IMR-90 (cell line): Measurements from ENCODE around the gene CIITA. TPM values are rescaled to one million over a fixed set of nuclear protein-coding genes. Genes with fewer than 3 reads are reported as not detected.

Source experiments
- ATAC-seq: fragments of 200-7000 bp; cut with Tn5 transposase; 2 replicates; pipeline ENCODE4 v1.9.1; 2020; ENCODE audit warnings: low read depth, mild to moderate bottlenecking, moderate library complexity
- BruUV-seq: library from RNA; stranded (reverse); fragments of 400-500 nt; replicated peaks from 2 replicates; lab custom pipeline; 2021; lab: Mats Ljungman, UMichigan
- CTCF ChIA-PET: fragments of 300-600 bp; formaldehyde crosslinking; extraction: SDS; loops from one replicate; lab custom pipeline; 2021; ENCODE audit warnings: antibody characterized with exemption; lab: Yijun Ruan, JAX
- POLR2A ChIA-PET: fragments of 300-600 bp; sonication (Branson Sonifier 250); formaldehyde crosslinking; loops from one replicate; lab custom pipeline; 2022; ENCODE audit warnings: antibody characterized with exemption; ENCODE audit not compliant: unreplicated experiment; lab: Charles Lee
- DNase-seq: peaks from one replicate; pipeline ENCODE4 v3.0.0; 2013
- H2AFZ ChIP-seq: replicated peaks from 2 replicates; pipeline ENCODE3; 2013; ENCODE audit warnings: low read length, mild to moderate bottlenecking; ENCODE audit not compliant: poor library complexity
- H2AK5ac ChIP-seq: 2 replicates; pipeline ENCODE4 v1.6.1; 2013; ENCODE audit warnings: low read depth, low read length, inconsistent platforms
- H2AK9ac ChIP-seq: replicated peaks from 2 replicates; pipeline ENCODE3; 2013; ENCODE audit warnings: mild to moderate bottlenecking, low read depth, low read length, moderate library complexity; ENCODE audit not compliant: poor library complexity
- H2BK120ac ChIP-seq: 2 replicates; pipeline ENCODE4 v1.6.1; 2013; ENCODE audit warnings: low read depth, low read length, inconsistent platforms
- H2BK15ac ChIP-seq: 3 replicates; pipeline ENCODE4 v1.6.1; 2013; ENCODE audit warnings: low read depth, low read length, inconsistent platforms
- H2BK20ac ChIP-seq: 2 replicates; pipeline ENCODE4 v1.6.1; 2013; ENCODE audit warnings: low read depth, mild to moderate bottlenecking, inconsistent platforms, low read length, moderate library complexity
- H2BK5ac ChIP-seq: 2 replicates; pipeline ENCODE4 v1.6.1; 2013; ENCODE audit warnings: mild to moderate bottlenecking, low read depth, low read length, inconsistent platforms; ENCODE audit not compliant: poor library complexity, severe bottlenecking
- H3K14ac ChIP-seq: replicated peaks from 2 replicates; pipeline ENCODE4 v1.6.1; 2013; ENCODE audit warnings: low read depth, low read length, inconsistent platforms
- H3K18ac ChIP-seq: 2 replicates; pipeline ENCODE4 v1.6.1; 2013; ENCODE audit warnings: low read depth, low read length, control low read depth
- H3K23ac ChIP-seq: 2 replicates; pipeline ENCODE4 v1.6.1; 2013; ENCODE audit warnings: low read depth, low read length, inconsistent platforms
- H3K27ac ChIP-seq: 2 replicates; pipeline ENCODE4 v1.5.1; 2013; ENCODE audit warnings: mild to moderate bottlenecking, control low read depth, low read length; ENCODE audit not compliant: insufficient read depth
- H3K27me3 ChIP-seq: 2 replicates; pipeline ENCODE4 v1.6.1; 2013; ENCODE audit warnings: low read length; ENCODE audit not compliant: control insufficient read depth, insufficient read depth
- H3K36me3 ChIP-seq: 2 replicates; pipeline ENCODE4 v1.6.1; 2013; ENCODE audit warnings: low read length, mixed read lengths; ENCODE audit not compliant: control insufficient read depth, insufficient read depth
- H3K4ac ChIP-seq: 2 replicates; pipeline ENCODE4 v1.6.1; 2013; ENCODE audit warnings: low read depth, low read length, inconsistent platforms
- H3K4me1 ChIP-seq: 2 replicates; pipeline ENCODE4 v1.6.1; 2013; ENCODE audit warnings: low read length, mixed read lengths; ENCODE audit not compliant: control insufficient read depth, insufficient read depth
- H3K4me2 ChIP-seq: 2 replicates; pipeline ENCODE4 v1.6.1; 2013; ENCODE audit warnings: low read depth, mild to moderate bottlenecking, control low read depth, low read length, moderate library complexity
- H3K4me3 ChIP-seq: 2 replicates; pipeline ENCODE4 v1.5.1; 2013; ENCODE audit warnings: low read depth, mild to moderate bottlenecking, control low read depth, low read length, moderate library complexity; ENCODE audit not compliant: insufficient read depth
- H3K56ac ChIP-seq: 2 replicates; pipeline ENCODE4 v1.6.1; 2013; ENCODE audit warnings: low read length, inconsistent platforms; ENCODE audit not compliant: insufficient read depth; ENCODE audit errors: extremely low read depth
- H3K79me1 ChIP-seq, 2 experiments: 2 replicates each; pipeline ENCODE4 v1.6.1; 2013; ENCODE audit warnings: low read length in 2 of 2, inconsistent platforms in 1 of 2, low read depth in 1 of 2
- H3K9ac ChIP-seq: 2 replicates; pipeline ENCODE4 v1.6.1; 2013; ENCODE audit warnings: low read depth, low read length, control low read depth
- H3K9me1 ChIP-seq: 2 replicates; pipeline ENCODE4 v1.6.1; 2013; ENCODE audit warnings: low read length, inconsistent platforms; ENCODE audit not compliant: insufficient read depth
- H3K9me3 ChIP-seq: 2 replicates; pipeline ENCODE4 v1.6.1; 2013; ENCODE audit warnings: low read length; ENCODE audit not compliant: control insufficient read depth, insufficient read depth
- H4K20me1 ChIP-seq: 2 replicates; pipeline ENCODE4 v1.6.1; 2013; ENCODE audit warnings: low read length, inconsistent platforms; ENCODE audit not compliant: insufficient read depth
- H4K5ac ChIP-seq: 2 replicates; pipeline ENCODE4 v1.6.1; 2013; ENCODE audit warnings: mild to moderate bottlenecking, low read depth, low read length, control low read depth
- H4K8ac ChIP-seq, 2 experiments: 2 replicates each; pipeline ENCODE4 v1.6.1; 2013; ENCODE audit warnings: low read depth in 2 of 2, low read length in 2 of 2, control low read depth in 1 of 2, inconsistent platforms in 1 of 2
- H4K91ac ChIP-seq: 2 replicates; pipeline ENCODE4 v1.6.1; 2013; ENCODE audit warnings: low read depth, low read length, inconsistent platforms; ENCODE audit not compliant: insufficient read depth
- BHLHE40 ChIP-seq: fragments of 150-350 bp; IDR thresholded peaks from 2 replicates; pipeline ENCODE4 v1.6.1; 2016; ENCODE audit warnings: mild to moderate bottlenecking, low read depth, low read length
- CHD1 ChIP-seq: IDR thresholded peaks from 2 replicates; pipeline ENCODE4 v1.6.1; 2012; ENCODE audit warnings: low read depth, low read length, improper control_type of control experiment
- FOS ChIP-seq: fragments of 150-350 bp; IDR thresholded peaks from 2 replicates; pipeline ENCODE4 v1.6.1; 2016; ENCODE audit warnings: low read depth, low read length
- MAZ ChIP-seq: IDR thresholded peaks from 2 replicates; pipeline ENCODE4 v1.6.1; 2012; ENCODE audit warnings: low read depth, mild to moderate bottlenecking, low read length, improper control_type of control experiment, moderate library complexity, borderline replicate concordance
- USF2 ChIP-seq: fragments of 150-350 bp; IDR thresholded peaks from 2 replicates; pipeline ENCODE4 v1.6.1; 2017; ENCODE audit warnings: mild to moderate bottlenecking, antibody characterized with exemption, low read length, low read depth
- WGBS, 2 experiments: methylation state at CpG; one replicate each; pipeline versions ENCODE4 v1.1.5 to v1.1.7; 2013; ENCODE audit warnings: missing lambda C conversion rate in 2 of 2; ENCODE audit not compliant: insufficient read length in 1 of 2; ENCODE audit errors: extremely low coverage in 2 of 2; 5-methylcytosine and 5-hydroxymethylcytosine counted together
- dilution Hi-C: fragments of 300-500 bp; cut with HindIII; formaldehyde crosslinking; loops from one replicate; pipeline ENCODE4 v1.14.3; 2018; ENCODE audit warnings: low sequenced_read_pairs; ENCODE audit not compliant: unreplicated experiment
- in situ Hi-C: fragments of 300-500 bp; cut with MboI; formaldehyde crosslinking; loops from 3 replicates; pipeline ENCODE4 v1.14.3; 2019; ENCODE audit warnings: low sequenced_read_pairs, inconsistent platforms, mixed read lengths
- intact Hi-C: fragments of 100-400 bp; cut with micrococcal nuclease; formaldehyde crosslinking; loops from 2 replicates; pipeline ENCODE4 v1.10.0; 2022
- polyA plus RNA-seq, 3 experiments: library from polyadenylated mRNA; depleted of rRNA; stranded (reverse); fragments of >200 nt; gene quantifications; 2 replicates each; pipeline ENCODE4 v1.2.3, GENCODE V29; 2012; ENCODE audit warnings: low replicate concordance in 1 of 3
- total RNA-seq: library from RNA; depleted of rRNA; stranded (reverse); fragments of >200 nt; gene quantifications from 2 replicates; pipeline ENCODE4 v1.2.3, GENCODE V29; 2012

Gene CIITA
- total and polyA plus RNA-seq, 2 of the 4 experiments (the other 2 are of a cell fraction) = 0.10 TPM; not detected in 1

- no peak for TF ChIP-seq BHLHE40
- no peak for TF ChIP-seq MAZ
- no peak for TF ChIP-seq USF2
- no peak for TF ChIP-seq FOS
- TF ChIP-seq CHD1 = no peak
- Histone ChIP-seq H4K20me1 (peaks cover 5% of the 10 kb centered on the region; the same call in 1 of the 2 replicates), H4K8ac (no peak overlapping the region), H3K27me3 (no peaks in the 10 kb centered on the region), H3K56ac (no peak overlapping the region), H2BK20ac (no peak overlapping the region), H3K79me1 (peaks cover 10 to 56% of the 10 kb centered on the region in 2 experiments), H3K36me3 (peaks cover 13% of the 10 kb centered on the region), H2BK15ac (no peak overlapping the region), H2AK5ac (peak overlapping the region; percentile 24; the same call in 1 of the 2 replicates), H3K4me1 (peaks cover 18% of the 10 kb centered on the region), H3K14ac (no peak overlapping the region), H3K18ac (no peak overlapping the region), H3K4me2 (no peak overlapping the region), H3K27ac (no peak overlapping the region), H2AFZ (no peak overlapping the region), H2BK5ac (no peak overlapping the region), H3K4me3 (no peak overlapping the region), H2AK9ac (no peak overlapping the region), H3K23ac (no peak overlapping the region), H2BK120ac (no peak overlapping the region), H4K5ac (no peak overlapping the region), H3K9me3 (no peaks in the 10 kb centered on the region), H4K91ac (no peak overlapping the region), H3K9me1 (peaks cover 5% of the 10 kb centered on the region), H3K4ac (no peak overlapping the region), H3K9ac (no peak overlapping the region)
- ChIA-PET CTCF (interaction anchor here (0.6 to 1.1 kb wide), 12 partner anchors 11 to 567 kb away, joined by 3 to 7 read pairs (median 3); partner anchors contain the start of gene SOCS1), POLR2A (interaction anchor here (1.4 kb wide), 1 partner anchor 291 kb away, joined by 9 read pairs; the partner anchor contains the start of gene SOCS1)
- intact Hi-C loops = loop anchor here (1.0 to 10.0 kb wide), 6 partner anchors 290 to 750 kb away; no protein-coding TSS in a partner anchor
- no TSS peak for BruUV-seq
- dilution Hi-C loops = no loop called here
- DNase-seq = no peak
- in situ Hi-C loops = loop anchor here (5.0 to 25.0 kb wide), 6 partner anchors 287 to 847 kb away; a partner anchor contains a TSS
- ATAC-seq = no peak
- 94% methylated on average over 6 of the region's 8 CpGs; no CpG with 5 or more reads in 1 of the 2 experiments for WGBS, 2 experiments
Observed at GRCh38 chr16:10964891-10965326, 87.9 kb downstream of the CIITA start.
